ENCODE results near the gene N4BP2. TPM values are rescaled to one million over a fixed set of nuclear protein-coding genes. Genes with fewer than 3 reads are reported as not detected.

The N4BP2 gene
- total RNA-seq, 1 experiment from 2014 or later, result 6.5 TPM

- in situ Hi-C loops (cut with HindIII; ENCODE audit: low pct_unique_long_range_greater_than_20kb, low sequenced_read_pairs), result no loop called here
- DNase-seq (ENCODE audit: low read depth, low spot score), result no peak
Observed at GRCh38 chr4:40180356-40180755, 123.7 kb downstream of the N4BP2 start.

GRCh38 chr4:40182001-40182400, 125.4 kb downstream of the N4BP2 start:
- DNase-seq (ENCODE audit: low read depth, low spot score), result no peak
- in situ Hi-C loops (cut with HindIII; ENCODE audit: low pct_unique_long_range_greater_than_20kb, low sequenced_read_pairs), result no loop called here

DNA sequence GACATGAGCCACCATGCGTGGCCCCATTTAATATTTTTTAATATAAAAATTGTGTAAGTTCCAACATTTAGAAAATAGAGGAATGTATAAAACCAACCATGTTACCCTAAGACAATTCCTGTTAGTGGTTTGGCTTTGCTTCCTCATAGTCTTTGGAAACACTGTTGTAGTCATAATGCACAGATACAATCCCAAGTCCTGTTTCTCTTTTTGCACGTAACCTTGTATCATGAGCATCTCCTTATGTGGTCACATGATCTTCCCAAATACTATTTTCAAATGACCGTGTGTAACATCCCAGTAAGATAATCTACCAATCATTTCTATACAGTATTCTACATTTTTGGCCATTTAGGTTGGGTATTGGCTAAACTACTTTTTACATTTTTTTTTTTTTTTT, 126.3 kb downstream of the N4BP2 start:
- DNase-seq (ENCODE audit: low read depth, low spot score), result no peak
- in situ Hi-C loops (cut with HindIII; ENCODE audit: low pct_unique_long_range_greater_than_20kb, low sequenced_read_pairs), result no loop called here

DNA sequence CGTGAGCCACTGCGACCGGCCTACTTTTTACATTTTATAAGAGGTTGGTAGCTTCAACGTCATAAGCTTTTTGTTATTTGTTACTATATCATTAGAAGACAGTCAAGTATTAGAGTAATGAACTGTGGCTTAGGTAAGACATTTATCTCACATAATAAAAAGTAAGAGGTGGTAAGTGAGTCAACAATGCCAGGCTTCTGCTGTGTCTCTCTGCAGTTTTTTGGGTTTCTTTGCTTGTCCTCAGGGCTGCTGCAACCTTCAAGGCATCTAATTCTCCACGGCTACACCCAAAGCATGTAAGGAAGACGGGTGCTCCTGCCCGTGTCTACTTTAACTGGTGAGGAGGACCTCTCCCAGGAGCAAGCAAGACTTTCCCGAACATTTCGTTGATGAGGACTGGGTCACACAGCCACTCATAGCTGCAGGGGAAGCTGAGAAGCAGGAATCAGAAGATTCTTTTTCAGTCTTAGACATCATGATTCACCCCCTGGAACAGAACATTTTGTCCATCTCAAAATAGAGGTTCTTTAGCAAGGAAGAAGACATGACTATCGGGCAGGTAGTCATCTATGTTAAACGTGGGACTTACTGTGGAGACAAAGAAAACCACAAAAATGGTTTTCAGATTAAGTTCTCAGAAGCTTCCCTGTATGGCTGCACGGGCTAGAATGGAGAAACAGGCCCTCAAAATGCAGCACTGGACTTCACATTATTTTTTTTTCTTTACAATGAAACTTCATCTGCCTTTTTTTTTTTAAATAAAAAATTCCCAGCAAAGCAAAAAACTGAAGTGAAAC, 127.2 kb downstream of the N4BP2 start:
- no peak for DNase-seq (ENCODE audit: low read depth, low spot score)
- in situ Hi-C loops (cut with HindIII; ENCODE audit: low pct_unique_long_range_greater_than_20kb, low sequenced_read_pairs), result no loop called here

- in situ Hi-C loops (cut with HindIII; ENCODE audit: low pct_unique_long_range_greater_than_20kb, low sequenced_read_pairs), result no loop called here
- no peak for DNase-seq (ENCODE audit: low read depth, low spot score)
Observed at GRCh38 chr4:40185830-40186664, 129.4 kb downstream of the N4BP2 start.

GRCh38 chr4:40186665-40187014, 130.0 kb downstream of the N4BP2 start:
- in situ Hi-C loops (cut with HindIII; ENCODE audit: low pct_unique_long_range_greater_than_20kb, low sequenced_read_pairs), result no loop called here
- DNase-seq (ENCODE audit: low read depth, low spot score), result no peak

GRCh38 chr4:40187386-40187906, 130.8 kb downstream of the N4BP2 start:
- no peak for DNase-seq (ENCODE audit: low read depth, low spot score)

GRCh38 chr4:40190019-40190418, 133.4 kb downstream of the N4BP2 start:
- DNase-seq (ENCODE audit: low read depth, low spot score), result no peak
- in situ Hi-C loops (cut with HindIII; ENCODE audit: low pct_unique_long_range_greater_than_20kb, low sequenced_read_pairs), result no loop called here

More at GRCh38 chr4:40187386-40187906, 130.8 kb downstream of the N4BP2 start:
- in situ Hi-C loops (cut with HindIII; ENCODE audit: low pct_unique_long_range_greater_than_20kb, low sequenced_read_pairs), result no loop called here

DNA sequence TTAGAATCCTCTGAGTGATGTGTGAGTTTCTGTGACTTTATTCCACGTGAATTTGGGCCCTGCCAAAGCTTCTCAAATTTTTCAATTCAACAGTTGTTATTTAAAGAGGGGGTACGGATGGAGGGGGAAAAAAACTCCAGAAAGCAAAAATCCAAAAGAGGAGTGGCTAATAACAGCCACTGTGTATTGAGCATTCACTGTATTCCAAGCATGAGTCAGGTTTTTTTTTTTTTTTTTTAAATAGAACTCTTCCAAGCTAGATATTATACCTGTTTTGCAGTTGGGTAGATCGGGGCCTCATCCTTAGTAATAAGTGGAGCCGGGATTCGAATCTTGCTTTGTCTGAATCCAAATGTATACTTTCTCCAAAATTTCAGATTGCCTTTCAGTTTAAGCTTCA, 133.8 kb downstream of the N4BP2 start:
- in situ Hi-C loops (cut with HindIII; ENCODE audit: low pct_unique_long_range_greater_than_20kb, low sequenced_read_pairs), result no loop called here
- DNase-seq (ENCODE audit: low read depth, low spot score), result no peak

DNA sequence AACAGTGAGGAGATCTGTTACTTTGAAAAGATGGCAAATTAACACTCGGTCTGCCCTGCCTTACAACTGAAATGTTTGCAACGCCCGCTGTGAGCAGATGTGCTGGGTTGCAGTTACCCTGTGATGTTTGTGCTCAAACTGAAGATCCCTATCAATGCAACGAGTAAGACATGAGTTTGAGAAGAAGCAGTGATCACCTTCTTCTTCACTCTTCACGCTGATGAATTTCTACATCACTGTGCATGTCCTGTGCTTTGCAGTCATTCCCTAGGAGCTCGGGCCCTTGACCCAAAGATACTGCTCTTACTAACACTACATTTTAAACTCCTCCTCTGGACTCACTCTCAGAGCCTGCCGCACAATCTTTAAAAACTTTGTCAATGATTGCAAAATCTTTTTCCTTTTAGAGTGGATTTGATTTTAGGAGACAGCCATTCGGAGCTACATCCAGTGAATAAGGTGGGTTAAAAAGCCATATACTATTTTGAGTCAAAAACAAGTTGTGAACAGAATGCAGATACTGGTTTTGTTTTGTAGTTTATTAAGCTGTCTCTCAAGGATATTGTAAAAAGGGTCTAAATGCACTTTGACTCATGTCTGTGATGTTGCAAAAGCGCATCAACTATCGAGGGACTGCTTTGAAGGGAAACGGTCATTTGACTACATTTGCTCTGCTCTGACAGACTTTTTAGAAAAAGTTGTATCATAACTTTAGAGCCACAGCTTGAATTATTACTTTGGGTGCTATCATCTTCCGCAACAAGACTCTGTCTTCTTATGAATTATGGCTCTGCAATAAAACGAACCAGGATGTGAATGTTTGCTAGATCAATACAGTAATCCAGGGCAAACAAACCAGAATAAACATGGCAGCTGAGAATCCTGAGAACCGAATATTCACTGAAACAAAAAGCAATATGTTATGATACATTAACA, 134.5 kb downstream of the N4BP2 start:
- in situ Hi-C loops (cut with HindIII; ENCODE audit: low pct_unique_long_range_greater_than_20kb, low sequenced_read_pairs), result no loop called here
- DNase-seq (ENCODE audit: low read depth, low spot score), result no peak

GRCh38 chr4:40192114-40193015, 135.7 kb downstream of the N4BP2 start:
- no peak for DNase-seq (ENCODE audit: low read depth, low spot score)
- in situ Hi-C loops (cut with HindIII; ENCODE audit: low pct_unique_long_range_greater_than_20kb, low sequenced_read_pairs), result no loop called here

DNA sequence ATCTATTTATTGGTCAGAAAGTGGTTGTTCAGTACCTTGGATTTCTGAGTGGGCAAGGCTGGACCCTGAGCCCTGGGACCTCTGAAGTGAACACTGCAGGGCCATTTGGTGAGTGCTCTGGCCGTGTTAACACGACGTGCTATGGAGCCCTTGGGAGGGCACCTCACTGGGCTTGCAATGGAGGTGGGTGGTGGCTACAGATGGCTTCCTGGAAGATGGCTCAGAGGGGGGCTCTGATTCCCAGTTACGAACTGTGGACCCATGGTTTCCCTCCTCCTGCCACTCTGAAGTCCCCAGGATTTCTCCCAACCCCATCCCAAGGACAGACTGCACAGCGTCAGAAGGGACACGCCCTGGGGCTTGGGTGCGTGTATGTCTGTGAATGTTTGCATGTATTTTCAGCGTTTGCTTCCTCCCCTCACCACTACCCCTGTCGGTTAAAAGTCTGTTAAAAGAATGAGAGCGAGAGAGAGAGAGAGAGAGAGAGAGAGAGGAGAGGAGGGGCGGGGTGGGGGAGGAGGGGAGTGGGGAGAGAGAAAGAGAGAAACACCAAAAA, 136.4 kb downstream of the N4BP2 start:
- no peak for DNase-seq (ENCODE audit: low read depth, low spot score)
- in situ Hi-C loops (cut with HindIII; ENCODE audit: low pct_unique_long_range_greater_than_20kb, low sequenced_read_pairs), result no loop called here

DNA sequence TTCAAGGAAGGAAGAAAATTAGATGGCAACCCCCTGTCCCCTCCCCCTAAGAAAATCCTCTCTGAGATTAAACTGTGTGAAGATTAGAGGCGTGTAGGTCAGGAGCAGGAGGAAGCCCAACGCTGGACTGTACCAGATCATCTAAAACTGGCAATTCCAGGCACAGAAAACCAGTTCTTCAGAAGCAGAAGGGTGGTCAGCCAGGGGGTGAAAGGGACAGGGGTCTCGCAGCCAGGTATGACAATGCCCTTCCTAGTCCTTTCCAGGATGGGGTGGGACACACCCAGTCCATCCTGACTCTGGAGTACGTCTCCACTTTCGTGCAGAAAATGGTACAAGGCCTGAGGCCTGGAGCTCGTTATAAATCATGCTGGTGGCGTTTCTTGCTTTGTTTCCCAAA, 136.9 kb downstream of the N4BP2 start:
- in situ Hi-C loops (cut with HindIII; ENCODE audit: low pct_unique_long_range_greater_than_20kb, low sequenced_read_pairs), result no loop called here
- no peak for DNase-seq (ENCODE audit: low read depth, low spot score)

- in situ Hi-C loops (cut with HindIII; ENCODE audit: low pct_unique_long_range_greater_than_20kb, low sequenced_read_pairs), result no loop called here
- DNase-seq (ENCODE audit: low read depth, low spot score), result peak; percentile 31
Observed at GRCh38 chr4:40194602-40195161, 138.0 kb downstream of the N4BP2 start.

DNA sequence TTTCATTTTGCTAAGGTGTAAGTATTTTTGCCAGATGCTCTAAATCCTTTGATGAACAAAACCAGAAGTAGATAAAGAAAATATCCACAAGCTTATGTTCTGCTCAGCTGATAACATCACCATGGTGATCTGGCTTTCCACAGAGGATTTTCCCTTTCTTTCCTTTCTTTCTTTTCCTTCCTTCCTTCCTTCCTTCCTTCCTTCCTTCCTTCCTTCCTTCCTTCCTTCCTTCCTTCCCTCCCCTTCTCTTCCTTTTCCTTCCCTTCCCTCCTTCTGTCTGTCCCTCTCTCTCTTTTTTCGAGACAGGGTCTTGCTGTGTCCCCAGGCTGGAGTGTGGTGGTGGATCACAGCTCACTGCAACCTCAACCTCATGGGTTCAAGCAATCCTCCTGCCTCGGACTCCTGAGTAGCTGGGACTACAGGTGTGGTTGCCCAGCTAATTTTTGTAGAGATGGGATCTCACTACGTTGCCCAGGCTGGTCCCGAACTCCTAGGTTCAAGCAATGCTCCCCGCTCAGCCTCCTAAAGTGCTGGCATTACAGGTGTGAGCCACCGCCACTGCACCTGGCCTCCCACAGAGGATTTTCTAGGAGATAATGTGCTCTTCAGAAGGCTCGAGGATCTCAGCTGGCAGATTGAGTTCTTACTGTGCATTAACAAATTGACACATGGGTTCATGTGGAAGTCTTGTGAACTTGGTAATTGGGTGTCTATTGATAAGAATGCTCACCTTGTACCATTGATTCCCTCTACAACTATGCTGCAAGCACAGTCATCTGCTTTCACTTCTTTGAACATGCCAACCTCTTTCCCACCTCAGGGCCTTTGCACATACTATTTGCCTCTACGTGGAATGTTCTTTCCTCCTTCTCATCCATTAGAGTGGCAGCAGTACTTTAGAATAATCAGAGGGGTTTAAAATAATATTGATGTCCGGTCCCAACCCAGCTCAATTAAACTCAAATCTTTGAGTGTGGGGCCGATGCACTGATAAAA, 138.8 kb downstream of the N4BP2 start:
- no peak for DNase-seq (ENCODE audit: low read depth, low spot score)
- in situ Hi-C loops (cut with HindIII; ENCODE audit: low pct_unique_long_range_greater_than_20kb, low sequenced_read_pairs), result no loop called here

All from SK-MEL-5 (cell line).